Activated CD4-positive, alpha-beta memory T cell treated with anti-CD3 and anti-CD28 coated beads for 36 hours (primary cell): ENCODE measurements around the gene ZC3H11A. TPM values are rescaled to one million over a fixed set of nuclear protein-coding genes. Genes with fewer than 3 reads are reported as not detected.
"Not testable (repeated sequence)": the region's sequence is repeated elsewhere in the genome, so short reads cannot be mapped to it uniquely, and the experiment has no call there.

ENCODE experiments used
- CTCF ChIA-PET: fragments of 350-600 bp; sonication (Branson Sonifier 250); formaldehyde crosslinking; loops from one replicate; lab custom pipeline; 2021; ENCODE audit warnings: antibody characterized with exemption, inconsistent platforms; lab: Charles Lee
- POLR2A ChIA-PET: fragments of 350-600 bp; sonication (Branson Sonifier 250); formaldehyde crosslinking; loops from one replicate; lab custom pipeline; 2021; ENCODE audit warnings: antibody characterized with exemption; lab: Charles Lee
- DNase-seq: peaks from one replicate; pipeline ENCODE4 v3.0.0-alpha.2; 2020
- H3K27ac Mint-ChIP-seq: one replicate; pipeline ENCODE4 v1.8.0; 2021; ENCODE audit warnings: mixed read lengths
- H3K27me3 Mint-ChIP-seq: one replicate; pipeline ENCODE4 v1.8.0; 2021; ENCODE audit warnings: mixed read lengths
- H3K36me3 Mint-ChIP-seq: one replicate; pipeline ENCODE4 v1.8.0; 2021; ENCODE audit warnings: mixed read lengths
- H3K4me1 Mint-ChIP-seq: one replicate; pipeline ENCODE4 v1.8.0; 2021; ENCODE audit warnings: low read depth, mixed read lengths
- H3K4me3 Mint-ChIP-seq: one replicate; pipeline ENCODE4 v1.8.0; 2021; ENCODE audit warnings: mild to moderate bottlenecking, mixed read lengths
- H3K9me3 Mint-ChIP-seq: one replicate; pipeline ENCODE4 v1.8.0; 2021; ENCODE audit warnings: mixed read lengths
- intact Hi-C: fragments of 100-400 bp; cut with micrococcal nuclease; formaldehyde crosslinking; loops from one replicate; pipeline ENCODE4 v1.15.1; 2023
- total RNA-seq, 2 experiments: library from RNA; stranded (reverse); gene quantifications; one replicate each; pipeline ENCODE4 v1.2.3, GENCODE V29; 2021

The ZC3H11A gene
- total RNA-seq, 2 experiments from 2014 or later, result 90.2 to 91.8 TPM

GRCh38 chr1:203807196-203807595, 11.8 kb downstream of the ZC3H11A start:
- ChIA-PET POLR2A (interaction anchor here (0.6 kb wide), 1 partner anchor 63 kb away, joined by 5 read pairs; no protein-coding TSS in a partner anchor), CTCF (interaction anchor here (1.3 to 1.4 kb wide), 2 partner anchors 303 to 319 kb away, joined by 3 read pairs; no protein-coding TSS in a partner anchor)
- H3K9me3 Mint-ChIP-seq, result no peaks in the 10 kb centered on the region
- peaks cover 29% of the 10 kb centered on the region for H3K4me1 Mint-ChIP-seq
- peaks cover 41% of the 10 kb centered on the region for H3K36me3 Mint-ChIP-seq
- H3K27ac Mint-ChIP-seq, result no peak overlapping the region
- no peaks in the 10 kb centered on the region for H3K27me3 Mint-ChIP-seq
- H3K4me3 Mint-ChIP-seq, result no peak overlapping the region
- intact Hi-C loops, result no loop called here
- no peak for DNase-seq

- CTCF ChIA-PET, result no interaction called here
- Mint-ChIP-seq H3K4me3 (no peak overlapping the region), H3K4me1 (peaks cover 11% of the 10 kb centered on the region), H3K36me3 (peaks cover 40% of the 10 kb centered on the region), H3K27me3 (no peaks in the 10 kb centered on the region), H3K9me3 (no peaks in the 10 kb centered on the region), H3K27ac (no peak overlapping the region)
- no peak for DNase-seq
- intact Hi-C loops, result no loop called here
- POLR2A ChIA-PET, result no interaction called here
These were observed 18.3 kb downstream of the ZC3H11A start for GRCh38 chr1:203813581-203814341.

- Mint-ChIP-seq H3K27me3 (no peaks in the 10 kb centered on the region), H3K9me3 (no peaks in the 10 kb centered on the region), H3K4me3 (no peak overlapping the region), H3K27ac (no peak overlapping the region), H3K36me3 (peaks cover 48% of the 10 kb centered on the region), H3K4me1 (peaks cover 17% of the 10 kb centered on the region)
- intact Hi-C loops, result no loop called here
- DNase-seq, result no peak
- ChIA-PET POLR2A (no interaction called here), CTCF (no interaction called here)
These were observed 23.0 kb downstream of the ZC3H11A start for GRCh38 chr1:203818399-203818798.

GRCh38 chr1:203823306-203823705, 27.9 kb downstream of the ZC3H11A start:
- DNase-seq, result no peak
- CTCF ChIA-PET, result no interaction called here
- Mint-ChIP-seq H3K9me3 (no peaks in the 10 kb centered on the region), H3K36me3 (peaks cover 49% of the 10 kb centered on the region), H3K27ac (no peak overlapping the region), H3K27me3 (no peaks in the 10 kb centered on the region), H3K4me1 (peaks cover 25% of the 10 kb centered on the region), H3K4me3 (no peak overlapping the region)
- intact Hi-C loops, result loop anchor here (10.0 kb wide), 2 partner anchors 59 to 199 kb away; partner anchors contain the start of genes ATP2B4 and LAX1
- POLR2A ChIA-PET, result no interaction called here

GRCh38 chr1:203826175-203826574, 30.8 kb downstream of the ZC3H11A start:
- H3K9me3 Mint-ChIP-seq, result no peaks in the 10 kb centered on the region
- peaks cover 46% of the 10 kb centered on the region for H3K36me3 Mint-ChIP-seq
- no peak overlapping the region for H3K4me3 Mint-ChIP-seq
- no peak overlapping the region for H3K27ac Mint-ChIP-seq
- POLR2A ChIA-PET, result no interaction called here
- no peaks in the 10 kb centered on the region for H3K27me3 Mint-ChIP-seq
- intact Hi-C loops, result loop anchor here (10.0 kb wide), 2 partner anchors 61 to 201 kb away; partner anchors contain the start of genes ATP2B4 and LAX1
- CTCF ChIA-PET, result interaction anchor here (1.8 kb wide), 1 partner anchor 303 kb away, joined by 4 read pairs; no protein-coding TSS in a partner anchor
- DNase-seq, result no peak
- H3K4me1 Mint-ChIP-seq, result peaks cover 20% of the 10 kb centered on the region

GRCh38 chr1:203828002-203828401, 32.6 kb downstream of the ZC3H11A start:
- H3K4me1 Mint-ChIP-seq, result peaks cover 13% of the 10 kb centered on the region
- H3K27ac Mint-ChIP-seq, result no peak overlapping the region
- intact Hi-C loops, result loop anchor here (10.0 kb wide), 2 partner anchors 63 to 203 kb away; partner anchors contain the start of genes ATP2B4 and LAX1
- no peak for DNase-seq
- ChIA-PET CTCF (interaction anchor here (1.8 kb wide), 1 partner anchor 301 kb away, joined by 4 read pairs; no protein-coding TSS in a partner anchor), POLR2A (interaction anchor here (0.6 kb wide), 1 partner anchor 91 kb away, joined by 4 read pairs; no protein-coding TSS in a partner anchor)
- no peak overlapping the region for H3K4me3 Mint-ChIP-seq
- H3K27me3 Mint-ChIP-seq, result no peaks in the 10 kb centered on the region
- peaks cover 41% of the 10 kb centered on the region for H3K36me3 Mint-ChIP-seq
- no peaks in the 10 kb centered on the region for H3K9me3 Mint-ChIP-seq

- POLR2A ChIA-PET, result no interaction called here
- CTCF ChIA-PET, result no interaction called here
- Mint-ChIP-seq H3K27ac (no peak overlapping the region), H3K27me3 (no peaks in the 10 kb centered on the region), H3K36me3 (peaks cover 42% of the 10 kb centered on the region), H3K4me3 (no peak overlapping the region), H3K9me3 (no peaks in the 10 kb centered on the region), H3K4me1 (peaks cover 11% of the 10 kb centered on the region)
- no peak for DNase-seq
- intact Hi-C loops, result loop anchor here (10.0 kb wide), 2 partner anchors 64 to 204 kb away; partner anchors contain the start of genes ATP2B4 and LAX1
These were observed 33.1 kb downstream of the ZC3H11A start for GRCh38 chr1:203828503-203828902.

- H3K4me1 Mint-ChIP-seq, H3K27me3 Mint-ChIP-seq, H3K4me3 Mint-ChIP-seq, DNase-seq, H3K9me3 Mint-ChIP-seq, CTCF ChIA-PET, H3K27ac Mint-ChIP-seq, POLR2A ChIA-PET: not testable (repeated sequence)
- peaks cover 46% of the 10 kb centered on the region for H3K36me3 Mint-ChIP-seq
- intact Hi-C loops, result loop anchor here (10.0 kb wide), 2 partner anchors 64 to 204 kb away; partner anchors contain the start of genes ATP2B4 and LAX1
These were observed 33.8 kb downstream of the ZC3H11A start for GRCh38 chr1:203829247-203829646.

GRCh38 chr1:203835476-203835875, 40.1 kb downstream of the ZC3H11A start:
- Mint-ChIP-seq H3K27me3 (no peaks in the 10 kb centered on the region), H3K36me3 (peaks cover 39% of the 10 kb centered on the region), H3K4me3 (no peak overlapping the region), H3K9me3 (no peaks in the 10 kb centered on the region), H3K4me1 (no peaks in the 10 kb centered on the region), H3K27ac (no peak overlapping the region)
- intact Hi-C loops, result no loop called here
- CTCF ChIA-PET, result interaction anchor here (0.8 to 1.7 kb wide), 3 partner anchors 11 to 568 kb away, joined by 3 to 8 read pairs (median 3); no protein-coding TSS in a partner anchor
- DNase-seq, result no peak
- POLR2A ChIA-PET, result no interaction called here

GRCh38 chr1:203839081-203839480, 43.7 kb downstream of the ZC3H11A start:
- Mint-ChIP-seq H3K27ac (no peak overlapping the region), H3K9me3 (no peaks in the 10 kb centered on the region), H3K4me3 (no peak overlapping the region), H3K4me1 (no peaks in the 10 kb centered on the region), H3K27me3 (no peaks in the 10 kb centered on the region), H3K36me3 (peaks cover 47% of the 10 kb centered on the region)
- intact Hi-C loops, result no loop called here
- ChIA-PET POLR2A (no interaction called here), CTCF (no interaction called here)
- no peak for DNase-seq

- POLR2A ChIA-PET, result no interaction called here
- no peak overlapping the region for H3K27ac Mint-ChIP-seq
- H3K4me1 Mint-ChIP-seq, result no peaks in the 10 kb centered on the region
- intact Hi-C loops, result no loop called here
- no peak for DNase-seq
- CTCF ChIA-PET, result no interaction called here
- H3K9me3 Mint-ChIP-seq, result no peaks in the 10 kb centered on the region
- no peak overlapping the region for H3K4me3 Mint-ChIP-seq
- no peaks in the 10 kb centered on the region for H3K27me3 Mint-ChIP-seq
- peaks cover 47% of the 10 kb centered on the region for H3K36me3 Mint-ChIP-seq
These were observed 44.9 kb downstream of the ZC3H11A start for GRCh38 chr1:203840208-203840808.

GRCh38 chr1:203842559-203842876, 47.1 kb downstream of the ZC3H11A start:
- Mint-ChIP-seq H3K4me3 (no peak overlapping the region), H3K27me3 (no peaks in the 10 kb centered on the region), H3K36me3 (peaks cover 56% of the 10 kb centered on the region), H3K9me3 (no peaks in the 10 kb centered on the region), H3K27ac (no peak overlapping the region), H3K4me1 (no peaks in the 10 kb centered on the region)
- ChIA-PET CTCF (no interaction called here), POLR2A (no interaction called here)
- no peak for DNase-seq
- intact Hi-C loops, result no loop called here
